NCI-H82 treated with DMSO at 0.1 percent for 48 hours (cell line): ENCODE results near the gene CDRT15L2.
"Not testable (repeated sequence)": the region's sequence is repeated elsewhere in the genome, so short reads cannot be mapped to it uniquely, and the experiment has no call there.

ENCODE experiments used
- DNase-seq: peaks from one replicate; lab custom pipeline; 2025; ENCODE audit not compliant: unreplicated experiment; lab: John Stamatoyannopoulos, UW

CDRT15L2 gene

GRCh38 chr17:20579424-20579823 is at the start of gene CDRT15L2:
Gene CDRT15L2, plus strand, starts transcription at chr17:20579724. Its CDS starts 20 bp downstream, at chr17:20579744.
- DNase-seq: not testable (repeated sequence)

- DNase-seq: not testable (repeated sequence)
These were observed 49.4 kb upstream of the CDRT15L2 start for GRCh38 chr17:20530104-20530503.

- DNase-seq: peak; percentile 25
These were observed 46.9 kb upstream of the CDRT15L2 start for GRCh38 chr17:20532544-20533090.

DNA sequence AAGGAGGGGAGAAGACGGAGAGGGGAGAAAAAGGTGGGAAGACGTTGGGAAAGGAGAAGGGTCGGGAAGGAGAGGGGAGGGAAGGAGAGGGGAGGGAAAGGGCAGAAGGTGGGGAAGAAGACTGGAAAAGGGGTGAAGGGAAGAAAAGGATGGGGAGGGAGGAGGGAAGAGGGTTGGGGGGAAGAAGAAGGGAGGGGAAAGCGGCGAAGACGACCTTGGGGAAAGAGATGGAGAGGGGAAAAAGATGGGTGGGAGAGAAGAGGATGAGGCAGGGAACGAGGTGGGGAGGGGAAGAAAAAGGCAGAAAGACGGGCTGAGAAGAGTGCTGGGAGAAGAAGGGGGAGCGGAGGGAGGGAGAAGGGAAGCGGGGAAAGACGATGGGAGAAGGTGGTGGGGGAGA is 46.3 kb upstream of the CDRT15L2 start:
- not testable (repeated sequence) for DNase-seq

DNA sequence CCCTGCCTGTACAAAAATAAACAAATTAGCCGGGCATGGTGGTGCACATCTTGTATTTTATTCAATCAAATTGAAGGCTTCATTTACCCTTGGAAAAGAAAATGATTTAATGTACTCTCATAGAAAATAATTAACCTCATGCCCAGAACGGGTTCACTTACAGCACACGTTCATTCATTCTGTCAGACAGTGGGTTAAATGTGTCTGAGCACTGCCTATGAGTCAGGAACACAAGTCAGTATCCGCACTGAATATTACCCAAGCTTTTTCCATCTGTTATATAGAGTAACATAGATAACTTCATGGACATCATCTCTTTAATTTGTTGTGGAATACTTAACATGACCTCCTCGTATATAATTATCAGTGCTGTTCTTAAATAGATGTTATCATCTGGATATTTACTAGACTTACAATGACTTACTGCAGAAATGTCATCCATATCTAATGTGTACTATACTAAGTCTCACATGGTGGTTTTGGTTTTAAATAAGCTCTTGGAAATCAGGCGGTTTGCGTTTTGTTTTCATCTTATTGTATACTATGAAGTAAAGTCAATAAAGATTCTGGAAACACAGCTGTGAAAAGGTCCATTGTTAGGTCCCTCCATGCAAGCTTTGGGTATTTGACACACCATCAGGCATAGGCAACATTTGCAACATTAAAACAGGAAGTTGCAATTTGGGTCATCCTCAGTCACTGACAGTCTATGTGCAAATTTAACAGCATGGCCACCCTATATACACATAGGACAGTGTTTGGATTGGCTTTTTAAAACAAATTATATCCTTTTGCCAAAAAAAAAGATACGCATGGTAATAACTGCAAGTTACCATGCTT is 44.6 kb upstream of the CDRT15L2 start:
- DNase-seq: not testable (repeated sequence)

GRCh38 chr17:20540414-20540813 is 39.1 kb upstream of the CDRT15L2 start:
- not testable (repeated sequence) for DNase-seq

- DNase-seq: not testable (repeated sequence)
These were observed 38.7 kb upstream of the CDRT15L2 start for GRCh38 chr17:20540865-20541264.

GRCh38 chr17:20541853-20542546 is 37.5 kb upstream of the CDRT15L2 start:
- DNase-seq: not testable (repeated sequence)

DNA sequence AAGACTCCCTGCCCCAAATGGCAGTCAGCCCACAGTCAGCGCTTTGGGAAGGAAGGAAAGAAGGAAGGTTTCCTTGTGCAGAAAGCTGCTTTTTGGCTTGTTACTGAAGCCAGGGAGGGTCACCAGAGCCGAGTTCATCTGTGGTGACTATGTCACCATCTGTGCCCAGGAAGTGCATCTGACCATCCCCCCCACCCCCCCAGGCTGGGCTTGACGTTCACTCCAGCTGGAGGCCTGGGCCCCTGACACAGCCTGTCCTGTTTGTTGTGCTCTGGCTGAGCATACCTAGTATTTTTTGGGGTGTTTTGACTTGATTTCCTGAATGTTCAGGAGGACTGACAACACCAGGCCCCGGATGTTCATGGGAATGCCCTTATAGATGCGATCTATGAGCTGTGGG is 31.6 kb upstream of the CDRT15L2 start:
- not testable (repeated sequence) for DNase-seq

DNA sequence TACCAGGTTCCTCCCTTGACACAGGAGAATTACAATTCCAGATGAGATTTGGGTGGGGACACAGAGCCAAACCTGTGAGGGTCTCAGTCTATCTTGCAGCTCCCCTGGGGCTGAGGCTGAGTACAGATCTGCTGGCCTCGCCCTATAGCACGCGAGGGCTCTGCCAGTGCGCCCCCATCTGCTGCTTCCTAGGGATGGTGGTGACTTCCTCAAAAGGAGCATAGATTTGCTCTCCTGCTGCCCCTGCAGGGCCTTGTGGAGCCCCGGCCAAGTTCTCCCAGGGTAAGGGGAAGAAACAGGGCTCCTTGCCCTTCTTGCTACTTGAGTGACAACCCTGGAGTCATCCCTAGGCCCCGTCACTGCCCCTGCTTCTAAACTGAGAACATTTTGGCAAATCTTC is 26.6 kb upstream of the CDRT15L2 start:
- not testable (repeated sequence) for DNase-seq

GRCh38 chr17:20554728-20555127 is 24.8 kb upstream of the CDRT15L2 start:
- not testable (repeated sequence) for DNase-seq

- not testable (repeated sequence) for DNase-seq
These were observed 24.2 kb upstream of the CDRT15L2 start for GRCh38 chr17:20555135-20556010.

- not testable (repeated sequence) for DNase-seq
These were observed 21.4 kb upstream of the CDRT15L2 start for GRCh38 chr17:20558096-20558495.

GRCh38 chr17:20559018-20559417 is 20.5 kb upstream of the CDRT15L2 start:
- DNase-seq: not testable (repeated sequence)

DNA sequence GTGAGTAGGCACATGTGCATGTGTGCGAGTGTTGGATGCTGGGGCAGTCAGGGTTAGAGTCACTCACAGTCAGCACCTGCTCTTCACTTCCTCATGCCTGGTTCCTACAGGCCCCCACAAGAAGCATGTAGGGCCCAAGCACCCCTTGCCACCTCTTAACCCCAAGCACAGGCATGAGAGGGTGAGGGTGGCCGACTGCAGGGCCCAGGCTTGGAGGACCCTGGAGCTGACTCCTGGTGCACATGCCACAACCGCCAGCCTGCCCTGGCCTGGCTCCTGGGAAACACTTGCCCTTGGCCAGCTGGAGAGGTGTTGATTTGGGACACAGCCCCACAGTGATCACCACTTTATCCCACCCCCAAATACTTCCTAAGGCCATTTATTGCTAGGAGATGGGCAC is 16.9 kb upstream of the CDRT15L2 start:
- no peak for DNase-seq

- DNase-seq: not testable (repeated sequence)
These were observed 14.3 kb upstream of the CDRT15L2 start for GRCh38 chr17:20565245-20565644.

DNA sequence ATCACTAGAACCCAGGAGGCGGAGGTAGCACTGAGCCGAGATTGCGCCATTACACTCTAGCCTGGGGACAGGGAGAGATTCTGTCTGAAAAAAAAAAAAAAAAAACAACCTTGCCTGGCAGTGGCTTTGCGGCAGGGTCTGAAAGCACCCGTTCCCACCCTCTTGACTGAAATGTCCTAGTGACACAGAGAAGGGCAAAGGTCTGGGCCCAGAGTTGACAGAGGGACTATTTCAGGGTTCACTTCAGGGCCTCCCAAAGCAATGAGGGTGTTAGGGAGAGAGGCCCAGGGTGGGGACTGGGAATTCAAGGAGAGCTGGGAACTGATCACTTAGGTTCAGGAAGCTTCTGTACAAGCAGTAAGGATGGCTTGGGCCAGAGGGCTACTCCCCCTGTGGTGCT is 13.8 kb upstream of the CDRT15L2 start:
- no peak for DNase-seq

DNA sequence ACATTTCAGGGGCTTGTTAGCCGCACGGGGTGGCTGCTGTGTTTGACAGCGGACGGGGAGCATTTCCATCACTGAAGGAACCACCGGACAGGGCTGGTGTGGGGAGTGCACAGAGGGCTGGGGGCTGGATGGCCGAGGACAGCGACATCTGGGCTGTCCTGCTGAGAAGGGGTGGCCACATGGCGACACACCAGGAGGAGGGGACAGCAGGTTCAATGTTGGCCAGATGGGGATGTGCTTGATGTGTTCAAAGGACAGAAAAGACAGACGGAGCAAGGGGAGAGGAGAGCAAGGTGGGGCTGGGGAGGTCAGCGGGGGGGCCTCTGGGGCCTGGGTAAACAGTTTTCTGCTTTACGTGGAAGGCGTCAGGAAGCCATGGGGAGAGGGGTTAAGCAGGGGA is 12.8 kb upstream of the CDRT15L2 start:
- DNase-seq: peak; percentile 27

GRCh38 chr17:20567421-20567820 is 12.1 kb upstream of the CDRT15L2 start:
- not testable (repeated sequence) for DNase-seq

DNA sequence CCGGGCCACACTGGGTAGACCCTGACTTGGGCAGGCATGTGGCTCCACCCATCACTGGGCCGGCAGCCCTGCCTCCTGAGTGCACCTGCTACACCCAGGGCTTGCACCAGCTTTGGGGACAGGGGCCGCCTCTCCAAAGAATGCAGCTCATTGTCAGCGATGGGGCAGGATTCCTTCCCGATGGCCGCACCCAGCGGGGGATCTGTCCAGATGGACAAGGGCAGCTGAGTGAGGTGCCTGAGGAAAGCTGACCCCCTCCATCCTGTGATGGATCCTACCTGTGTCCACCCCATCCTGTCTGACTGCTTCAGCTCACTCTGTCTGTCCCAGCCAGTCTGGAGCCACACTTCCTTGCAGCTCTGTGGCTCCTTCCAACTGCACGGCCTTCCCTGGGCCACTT is 10.9 kb upstream of the CDRT15L2 start:
- DNase-seq: not testable (repeated sequence)

- DNase-seq: not testable (repeated sequence)
These were observed 7.9 kb upstream of the CDRT15L2 start for GRCh38 chr17:20571653-20572052.
